Hematopoietic multipotent progenitor cell treated with erythropoietin and hydrocortisone succinate and interleukin-3 and kit ligand, for 17 days (in vitro differentiated cells): ENCODE measurements around the gene DZIP3.

Source experiments
- DNase-seq: peaks from one replicate; pipeline ENCODE4 v3.0.0-alpha.2; 2015; ENCODE audit warnings: low spot score

Gene DZIP3, protein sequence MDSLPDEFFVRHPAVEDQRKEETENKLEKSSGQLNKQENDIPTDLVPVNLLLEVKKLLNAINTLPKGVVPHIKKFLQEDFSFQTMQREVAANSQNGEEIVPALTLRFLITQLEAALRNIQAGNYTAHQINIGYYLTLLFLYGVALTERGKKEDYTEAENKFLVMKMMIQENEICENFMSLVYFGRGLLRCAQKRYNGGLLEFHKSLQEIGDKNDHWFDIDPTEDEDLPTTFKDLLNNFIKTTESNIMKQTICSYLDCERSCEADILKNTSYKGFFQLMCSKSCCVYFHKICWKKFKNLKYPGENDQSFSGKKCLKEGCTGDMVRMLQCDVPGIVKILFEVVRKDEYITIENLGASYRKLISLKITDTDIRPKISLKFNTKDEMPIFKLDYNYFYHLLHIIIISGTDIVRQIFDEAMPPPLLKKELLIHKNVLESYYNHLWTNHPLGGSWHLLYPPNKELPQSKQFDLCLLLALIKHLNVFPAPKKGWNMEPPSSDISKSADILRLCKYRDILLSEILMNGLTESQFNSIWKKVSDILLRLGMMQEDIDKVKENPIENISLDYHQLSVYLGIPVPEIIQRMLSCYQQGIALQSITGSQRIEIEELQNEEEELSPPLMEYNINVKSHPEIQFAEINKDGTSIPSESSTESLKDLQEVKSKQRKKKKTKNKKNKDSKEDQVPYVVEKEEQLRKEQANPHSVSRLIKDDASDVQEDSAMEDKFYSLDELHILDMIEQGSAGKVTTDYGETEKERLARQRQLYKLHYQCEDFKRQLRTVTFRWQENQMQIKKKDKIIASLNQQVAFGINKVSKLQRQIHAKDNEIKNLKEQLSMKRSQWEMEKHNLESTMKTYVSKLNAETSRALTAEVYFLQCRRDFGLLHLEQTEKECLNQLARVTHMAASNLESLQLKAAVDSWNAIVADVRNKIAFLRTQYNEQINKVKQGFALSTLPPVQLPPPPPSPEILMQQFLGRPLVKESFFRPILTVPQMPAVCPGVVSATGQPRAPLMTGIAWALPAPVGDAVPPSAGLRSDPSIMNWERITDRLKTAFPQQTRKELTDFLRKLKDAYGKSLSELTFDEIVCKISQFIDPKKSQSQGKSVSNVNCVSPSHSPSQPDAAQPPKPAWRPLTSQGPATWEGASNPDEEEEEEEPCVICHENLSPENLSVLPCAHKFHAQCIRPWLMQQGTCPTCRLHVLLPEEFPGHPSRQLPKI

DNA sequence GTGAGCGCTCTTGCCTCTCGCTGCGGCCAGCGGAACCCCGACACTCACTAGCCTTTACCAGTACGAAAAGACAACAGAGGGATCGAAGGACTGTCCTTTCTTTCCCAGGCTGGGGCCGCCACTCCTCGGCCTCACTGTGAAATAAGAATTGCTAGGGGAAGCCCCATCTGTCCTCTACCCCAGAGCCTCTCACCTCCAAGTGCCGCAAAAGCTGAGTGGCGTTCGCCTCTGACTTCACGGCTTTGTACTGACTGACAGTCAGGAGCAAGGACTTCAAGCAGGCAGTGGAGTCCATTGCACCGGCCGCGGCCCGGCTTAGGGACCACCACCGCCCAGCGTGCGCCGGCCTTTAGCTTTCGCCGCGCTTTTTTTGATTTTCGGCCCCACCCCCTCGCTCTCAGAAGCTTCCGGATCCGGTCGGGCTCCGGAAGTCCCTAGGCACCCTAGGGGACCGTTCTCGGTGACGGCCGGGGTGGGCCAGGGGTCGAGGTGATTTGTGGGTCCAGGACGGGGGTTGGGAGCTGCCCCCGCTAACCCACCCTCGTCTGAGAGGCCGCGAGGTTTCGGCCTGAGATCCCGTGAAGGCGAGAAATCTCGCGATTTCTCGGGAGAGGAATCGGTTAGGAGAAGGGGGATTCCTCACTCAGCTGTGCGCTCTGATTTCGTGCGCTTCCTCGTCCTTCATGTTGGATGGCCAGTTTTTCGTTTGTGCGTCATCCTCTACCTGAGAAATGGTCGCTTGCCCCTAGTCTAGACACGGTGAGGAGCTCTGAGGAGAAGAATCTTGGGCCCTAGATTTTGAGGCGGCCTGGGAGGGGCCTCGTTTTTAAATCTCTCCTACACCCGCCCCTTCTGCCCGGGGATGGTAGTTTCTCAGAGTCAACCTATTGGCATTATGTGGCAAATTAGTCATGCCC is at the start of gene DZIP3, which contains the start of gene CIP2A:
Gene DZIP3 (plus strand): TSS at position 642 of the 917 bp plus-strand sequence. CDS start 15,685 bp downstream, outside the sequence.
Gene CIP2A (minus strand): TSS at position 358 of the 917 bp plus-strand sequence. CDS start 63 bp downstream, at position 295.
- DNase-seq: peak; percentile 74

DNA sequence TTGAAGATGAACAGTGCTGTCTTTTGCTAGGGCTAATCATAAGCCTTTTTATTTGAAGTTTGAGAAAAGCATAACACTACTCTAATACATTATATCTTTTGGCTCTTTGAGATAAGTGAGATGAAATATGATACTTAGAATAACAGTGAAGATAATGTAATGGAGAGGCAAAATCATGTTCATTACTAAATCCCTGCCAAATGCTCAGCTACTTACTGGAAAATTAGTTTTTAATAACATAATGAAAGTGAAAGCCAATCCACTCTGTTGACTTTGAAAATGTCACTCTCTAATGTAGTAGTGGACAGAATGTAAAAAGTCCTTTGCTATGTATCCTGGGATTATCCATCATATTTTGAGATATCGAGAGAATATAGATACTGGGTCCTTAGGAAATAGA is 43.3 kb upstream of the DZIP3 start:
- no peak for DNase-seq

DNA sequence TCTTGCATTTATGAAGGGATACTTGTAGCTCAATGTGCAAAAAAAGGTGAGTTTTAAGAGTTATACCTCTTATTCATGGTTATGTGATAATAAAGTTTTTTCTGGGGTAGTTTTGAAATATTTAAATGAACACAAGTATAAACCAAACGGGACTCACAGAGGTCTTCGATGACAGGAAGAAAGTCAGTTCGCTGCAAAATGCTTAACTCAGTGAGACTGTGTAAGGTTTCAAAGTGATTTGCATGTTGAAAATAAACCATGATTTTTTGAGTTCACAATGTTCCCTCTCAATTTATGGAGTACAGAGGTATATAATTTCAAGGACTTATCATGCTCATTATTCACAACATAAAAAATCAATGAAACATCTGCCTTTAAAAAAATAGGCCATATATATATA is 42.8 kb upstream of the DZIP3 start:
- DNase-seq: no peak

DNA sequence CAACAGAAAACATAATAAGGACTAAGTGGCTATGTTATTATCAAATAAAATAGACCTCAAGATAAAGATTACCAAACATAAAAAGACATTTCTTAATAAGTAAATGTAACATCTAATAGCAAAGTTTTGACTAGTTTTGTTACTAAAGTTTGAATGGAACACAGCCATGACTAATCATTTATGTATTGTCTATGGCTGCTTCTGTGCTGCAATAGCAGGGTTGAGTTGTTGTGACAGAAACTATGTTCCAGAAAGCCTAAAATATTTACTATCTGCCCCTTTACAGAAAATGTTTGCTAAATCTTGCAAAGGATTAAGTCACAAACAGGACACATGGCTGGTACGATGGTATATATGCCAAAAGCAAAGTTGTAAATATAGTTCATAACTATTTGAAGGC is 41.2 kb upstream of the DZIP3 start:
- no peak for DNase-seq

DNA sequence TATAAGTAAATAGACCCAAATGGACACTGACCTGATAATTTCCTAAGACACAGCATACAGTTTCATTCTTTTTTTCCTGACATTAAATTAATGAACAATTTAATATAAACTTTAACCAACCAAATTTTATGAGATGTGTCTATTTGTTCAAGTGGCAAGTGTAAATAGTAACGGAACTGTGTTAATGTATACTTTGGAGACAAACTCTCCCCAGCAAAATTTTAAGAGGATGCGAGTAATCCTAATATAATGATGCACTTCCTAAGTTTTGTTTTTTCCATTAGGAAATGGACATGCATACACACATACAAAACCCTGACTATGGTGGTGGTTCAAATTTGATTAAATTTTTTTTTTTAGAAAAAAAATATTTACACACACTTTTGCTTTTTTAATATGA is 40.6 kb upstream of the DZIP3 start:
- DNase-seq: no peak

DNA sequence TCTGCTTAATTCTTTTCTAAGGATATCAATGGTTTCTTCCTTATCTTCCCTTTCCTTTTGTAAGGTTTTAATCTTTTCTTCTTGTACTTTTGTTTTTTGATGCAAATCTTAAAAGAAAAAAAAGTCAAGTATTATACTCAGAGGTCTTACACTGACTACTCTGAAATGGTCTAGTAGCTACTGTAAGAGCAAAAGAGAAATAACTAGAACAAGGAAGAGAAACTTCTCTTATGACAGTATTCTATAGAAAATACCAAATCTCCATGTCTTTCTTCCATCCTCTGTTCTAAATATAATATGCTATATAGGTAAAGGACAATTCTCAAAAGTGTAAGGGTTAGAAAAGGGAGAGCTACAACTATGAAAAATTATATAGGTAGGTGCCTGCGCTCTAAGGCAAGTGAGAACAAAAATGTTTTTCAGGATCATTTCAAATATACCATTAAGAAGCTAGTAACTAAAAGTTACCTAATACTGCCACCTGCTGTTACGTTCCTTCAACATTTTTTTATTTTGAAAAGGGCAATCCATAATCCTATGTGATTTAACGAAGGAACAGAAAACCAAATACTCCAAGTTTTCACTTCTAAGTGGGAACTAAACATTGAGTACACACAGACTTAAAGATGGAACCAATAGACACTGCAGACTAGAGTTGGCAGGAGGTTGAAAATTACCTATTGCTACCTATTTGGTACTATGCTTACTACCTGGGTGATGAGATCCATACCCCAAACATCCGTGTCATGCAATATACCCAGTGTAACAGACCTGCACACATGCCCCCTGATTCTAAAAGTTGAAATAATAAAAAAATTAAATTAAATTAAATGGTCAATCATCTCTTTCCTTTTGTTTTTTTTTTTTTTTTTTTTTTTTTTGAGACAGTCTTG is 37.0 kb upstream of the DZIP3 start:
- DNase-seq: peak; percentile 59

DNA sequence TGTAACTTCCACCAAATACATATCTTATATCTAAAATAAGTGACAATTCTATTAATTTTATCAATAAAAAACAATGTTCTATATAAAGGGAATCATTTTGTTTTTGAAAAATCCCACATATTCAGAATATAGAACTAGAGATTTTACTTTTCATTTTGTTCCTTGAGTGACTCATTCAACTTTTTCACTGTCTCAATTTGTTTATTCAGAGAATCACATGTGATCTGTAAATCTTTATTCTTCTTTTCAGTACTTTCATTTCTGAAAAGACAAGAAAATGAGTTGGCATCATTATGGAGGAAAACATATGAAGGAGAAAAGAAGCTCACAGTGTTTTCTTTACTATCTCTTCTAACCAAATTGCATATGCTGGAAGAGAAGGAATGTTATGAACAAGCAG is 35.3 kb upstream of the DZIP3 start:
- DNase-seq: no peak

DNA sequence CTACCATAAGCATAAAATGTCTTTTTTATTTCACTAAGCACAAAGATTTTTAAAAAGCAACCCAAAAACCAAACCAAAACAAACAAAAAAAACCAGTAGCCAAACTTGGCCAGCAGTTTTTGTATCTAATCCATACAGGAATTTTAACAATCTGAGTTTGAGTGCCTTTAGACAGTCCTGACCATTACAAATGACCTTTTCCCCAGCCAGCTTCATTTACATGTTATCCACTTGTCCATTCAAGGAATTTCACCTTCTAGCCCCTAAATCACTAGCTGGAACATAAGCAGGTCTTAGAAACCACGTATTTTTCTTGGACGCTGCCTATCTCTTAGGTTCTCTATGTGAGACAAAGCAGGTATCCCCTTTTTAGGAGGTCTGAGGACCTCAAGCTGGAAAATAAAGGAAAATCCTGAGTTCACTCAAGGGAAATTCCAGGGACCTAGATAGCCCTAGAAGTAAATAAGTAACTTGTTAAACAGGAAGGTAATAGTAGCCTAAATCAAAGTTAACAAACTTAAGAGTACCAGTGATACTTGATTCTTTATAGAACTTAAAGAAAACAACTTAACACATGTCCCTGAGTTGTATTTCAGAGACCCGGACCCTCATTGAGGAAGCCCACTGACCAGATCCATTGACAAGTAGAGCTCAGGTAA is 34.5 kb upstream of the DZIP3 start:
- DNase-seq: no peak

DNA sequence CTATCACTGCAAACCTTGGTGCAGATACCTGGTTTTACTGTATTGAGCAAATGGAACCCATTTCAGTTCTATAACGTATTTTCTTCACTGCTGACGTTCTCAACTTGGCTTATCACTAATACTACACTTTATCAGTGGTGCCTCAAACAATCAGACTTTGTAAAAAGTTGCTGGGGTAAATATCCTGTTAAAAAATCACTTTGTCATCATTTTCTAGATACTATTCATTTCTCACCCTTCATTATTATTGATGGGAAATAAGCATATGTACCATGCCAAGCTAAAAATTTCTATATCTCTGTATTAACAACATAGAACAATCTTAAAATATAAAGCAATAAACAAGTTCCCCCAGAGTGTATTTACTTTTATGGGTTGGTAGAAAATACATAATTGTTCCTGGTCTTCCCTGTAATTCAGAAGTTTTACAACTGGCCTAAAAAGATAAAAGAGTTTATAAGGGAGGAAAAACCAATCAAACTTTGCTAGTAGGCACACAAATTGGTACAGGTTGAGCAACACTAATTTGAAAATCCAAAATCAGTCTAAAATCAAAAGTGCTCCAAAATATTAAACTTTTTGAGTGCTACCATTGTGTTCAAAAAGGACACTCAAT is 33.4 kb upstream of the DZIP3 start:
- no peak for DNase-seq

DNA sequence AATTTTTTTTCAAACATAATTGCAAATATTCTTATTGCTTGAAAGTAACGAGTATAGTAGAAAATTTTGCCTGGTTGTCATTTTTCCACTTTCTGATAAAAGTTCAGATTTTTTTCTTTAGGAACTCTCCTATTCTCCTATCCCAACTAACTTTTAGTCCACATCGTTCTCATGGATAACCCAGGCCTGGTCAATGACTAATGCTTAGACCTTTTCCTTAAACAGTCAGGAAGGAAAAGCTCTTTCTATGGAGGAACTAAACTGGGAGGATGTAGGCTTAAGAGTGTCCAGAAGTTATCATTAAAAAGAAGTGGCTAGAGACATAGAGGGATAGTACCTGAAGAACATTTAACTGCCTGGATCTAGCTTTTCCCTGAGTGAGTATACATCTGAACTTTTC is 27.0 kb upstream of the DZIP3 start:
- no peak for DNase-seq

DNA sequence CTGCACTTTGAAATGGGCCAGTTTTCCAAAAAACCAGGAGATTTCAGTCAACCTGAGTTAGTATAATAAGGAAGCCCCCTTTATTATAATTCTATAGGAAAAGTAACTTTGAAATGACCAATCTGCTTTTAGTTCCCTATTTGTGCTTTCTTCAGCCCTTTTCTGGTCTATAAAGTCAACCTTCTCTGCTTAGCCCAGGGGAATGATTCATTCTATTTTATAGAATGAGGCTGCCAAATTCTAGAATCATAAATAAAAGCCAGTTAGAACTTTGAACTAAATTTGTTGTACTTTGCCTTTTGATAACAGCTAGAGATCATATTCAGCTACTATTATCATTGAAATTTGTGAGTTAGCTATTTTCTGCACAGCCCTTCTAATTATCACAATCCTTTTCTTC is 25.0 kb upstream of the DZIP3 start:
- peak; percentile 10 for DNase-seq

DNA sequence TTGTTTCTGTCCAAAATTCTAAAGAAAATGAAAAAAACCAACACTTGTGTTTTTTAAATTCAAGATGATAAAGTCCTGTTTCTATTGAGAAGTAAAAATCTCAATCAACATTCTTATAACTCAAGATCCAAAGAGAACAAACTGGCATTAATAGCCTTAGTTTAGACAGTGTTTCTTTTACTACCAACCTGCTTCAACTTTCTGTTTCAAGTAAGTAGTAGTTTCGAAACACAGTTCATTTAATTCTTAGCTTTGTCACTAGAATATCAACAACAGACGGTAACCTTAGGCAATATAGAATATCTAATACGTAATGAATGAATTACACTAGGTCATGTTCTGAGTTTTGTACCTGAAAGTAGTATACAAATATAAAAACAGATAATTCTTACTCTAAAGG is 24.0 kb upstream of the DZIP3 start:
- no peak for DNase-seq

DNA sequence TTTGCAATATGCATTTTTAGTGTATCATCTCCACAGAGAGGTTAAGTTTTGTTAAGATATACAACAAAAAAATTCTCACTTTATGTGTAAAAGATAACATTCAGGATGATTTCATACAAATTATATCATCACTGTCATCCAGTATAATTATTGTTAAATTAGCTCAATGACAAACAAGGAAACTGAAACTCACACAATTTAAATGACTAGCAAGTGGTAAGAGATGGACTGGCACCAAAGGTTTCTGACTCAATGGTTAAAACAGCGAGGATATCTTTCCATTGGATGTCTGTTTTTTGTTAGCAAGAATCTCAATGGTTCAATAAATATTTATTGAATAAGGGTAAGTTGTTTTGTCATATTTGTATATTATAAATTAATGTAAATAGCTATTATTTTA is 22.9 kb upstream of the DZIP3 start:
- DNase-seq: no peak

DNA sequence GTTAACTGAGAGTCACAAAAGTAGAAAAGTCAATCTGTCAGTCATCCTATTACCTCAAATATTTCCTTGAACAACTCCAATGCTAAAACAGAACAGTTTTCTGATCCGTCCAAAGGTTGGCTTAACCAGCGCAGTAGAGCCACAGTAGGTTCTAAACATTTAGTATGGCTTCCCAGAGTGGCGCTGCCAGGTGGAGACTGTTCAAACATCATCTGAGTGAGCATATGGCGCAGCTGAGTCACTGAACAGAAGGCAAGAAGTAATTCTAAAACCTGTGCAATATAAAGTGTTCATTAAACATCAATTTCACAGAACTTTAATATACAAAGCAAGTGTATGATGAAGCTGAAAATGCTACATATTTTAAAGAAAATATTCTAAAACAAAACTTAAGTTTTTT is 20.2 kb upstream of the DZIP3 start:
- no peak for DNase-seq

DNA sequence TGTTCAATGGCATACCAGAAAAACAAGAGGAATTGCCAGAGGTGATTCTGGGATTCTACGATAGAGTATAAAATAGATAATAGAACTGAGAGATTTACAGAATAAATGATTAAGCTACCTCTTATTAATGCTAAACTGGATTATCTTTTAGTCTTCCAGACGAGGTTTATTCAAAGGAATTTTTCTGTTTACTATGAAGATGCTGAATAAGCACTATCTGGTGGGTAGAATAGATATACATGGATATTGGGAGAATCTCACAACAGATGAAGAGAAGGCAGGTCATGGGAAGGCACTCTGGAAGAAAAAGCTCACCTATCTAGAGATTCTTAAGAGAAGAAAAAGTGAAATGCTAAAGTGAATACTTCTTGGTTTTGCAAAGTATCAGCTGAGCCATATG is 11.5 kb upstream of the DZIP3 start:
- no peak for DNase-seq

DNA sequence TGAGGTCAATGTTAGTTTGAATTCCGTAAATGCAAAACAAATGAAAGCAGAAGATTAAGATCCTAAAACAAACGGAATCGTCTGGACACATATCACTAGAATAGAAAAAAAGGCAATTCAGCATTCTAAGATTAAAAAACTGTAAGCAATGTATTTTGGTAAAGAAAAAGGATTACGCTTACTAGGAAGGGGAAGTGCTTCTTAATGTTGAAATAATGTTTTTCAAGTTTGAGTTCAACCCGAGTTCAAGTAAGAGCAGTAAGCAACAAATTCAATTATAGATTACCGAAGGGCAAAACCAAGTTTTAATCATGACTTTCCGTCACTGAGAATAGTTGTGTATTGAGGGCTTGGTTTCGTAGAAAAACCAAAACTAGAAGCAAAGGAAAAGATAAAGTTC is 921 bp upstream of the DZIP3 start:
- DNase-seq: no peak

DNA sequence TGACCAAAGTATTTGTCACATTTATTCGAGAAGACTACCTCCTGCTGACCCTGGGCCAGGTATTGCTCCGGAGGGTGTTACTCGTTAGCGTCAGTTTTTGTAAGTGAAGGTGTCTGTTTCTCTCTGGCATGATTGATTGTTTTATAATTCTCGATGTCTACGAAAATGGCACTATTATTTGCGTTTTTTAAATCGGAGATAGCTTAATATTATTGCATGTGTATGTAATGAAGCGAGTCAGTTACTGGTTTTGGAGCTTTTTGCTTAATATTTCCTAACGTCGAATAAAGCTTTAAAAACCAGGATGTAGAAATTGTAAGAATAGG is 439 bp downstream of the DZIP3 start:
- DNase-seq: no peak

DNA sequence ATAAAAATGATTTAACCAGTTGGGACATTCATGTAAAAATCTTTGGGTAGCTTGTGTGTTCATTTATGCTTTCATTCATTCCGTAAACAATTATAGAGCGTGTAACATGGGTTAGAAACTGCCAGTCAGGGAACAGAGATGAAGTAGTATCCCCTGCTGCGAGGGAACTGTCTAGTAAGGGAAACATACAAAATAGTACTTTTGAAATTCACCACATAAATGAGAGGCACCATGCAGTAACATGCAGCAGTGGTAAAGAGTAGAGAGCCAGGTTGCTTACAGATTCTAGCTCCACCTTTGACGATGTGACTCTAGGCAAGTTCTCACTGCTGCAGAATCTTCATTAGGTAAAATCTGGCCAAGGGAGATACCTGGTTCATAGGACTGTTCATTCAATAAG is 938 bp downstream of the DZIP3 start:
- DNase-seq: no peak

DNA sequence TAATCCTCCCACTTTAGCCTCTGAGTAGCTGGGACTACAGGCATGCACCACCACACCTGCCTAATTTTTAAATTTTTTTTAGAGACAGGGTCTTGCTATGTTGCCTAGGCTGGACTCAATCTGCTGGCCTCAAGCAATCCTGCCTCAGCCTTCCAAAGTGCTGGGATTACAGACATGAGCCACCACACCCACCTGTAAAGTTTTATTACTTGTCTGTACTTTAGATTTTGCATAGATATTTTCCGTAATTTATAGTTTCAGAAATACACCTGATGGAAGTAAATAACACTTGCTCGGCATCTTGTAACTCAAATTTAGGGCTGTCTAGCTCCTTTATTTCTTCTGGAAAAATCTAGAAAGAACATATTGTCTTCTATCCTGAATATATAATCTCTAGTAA is 5.8 kb downstream of the DZIP3 start:
- no peak for DNase-seq
